Measurements from ENCODE around the gene DUSP19.
A peak's percentile ranks its signal among the peaks of the same experiment; 100 is the strongest.

DUSP19 gene

DNA sequence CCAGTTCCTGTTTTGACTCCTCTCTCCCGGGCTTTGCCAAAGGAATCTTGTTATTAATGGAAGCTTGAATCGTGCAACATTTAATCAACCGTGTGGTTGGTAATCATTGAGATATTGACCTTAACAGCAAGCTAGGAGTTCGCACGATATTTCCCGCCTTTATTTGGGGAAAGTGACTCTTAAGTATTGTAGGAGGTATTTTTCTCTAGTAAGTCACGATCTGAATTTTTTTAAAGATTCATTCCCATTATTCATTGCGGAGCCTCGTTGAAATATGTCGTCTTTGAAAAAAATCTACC lies 46.4 kb downstream of the DUSP19 start:
- H3K4me3 ChIP-seq (ENCODE audit: control insufficient read depth, low read depth, low read length): peak overlapping the region; percentile 78
- no peak for DNase-seq (ENCODE audit: low read depth)
- TF ChIP-seq, protein P1, sequence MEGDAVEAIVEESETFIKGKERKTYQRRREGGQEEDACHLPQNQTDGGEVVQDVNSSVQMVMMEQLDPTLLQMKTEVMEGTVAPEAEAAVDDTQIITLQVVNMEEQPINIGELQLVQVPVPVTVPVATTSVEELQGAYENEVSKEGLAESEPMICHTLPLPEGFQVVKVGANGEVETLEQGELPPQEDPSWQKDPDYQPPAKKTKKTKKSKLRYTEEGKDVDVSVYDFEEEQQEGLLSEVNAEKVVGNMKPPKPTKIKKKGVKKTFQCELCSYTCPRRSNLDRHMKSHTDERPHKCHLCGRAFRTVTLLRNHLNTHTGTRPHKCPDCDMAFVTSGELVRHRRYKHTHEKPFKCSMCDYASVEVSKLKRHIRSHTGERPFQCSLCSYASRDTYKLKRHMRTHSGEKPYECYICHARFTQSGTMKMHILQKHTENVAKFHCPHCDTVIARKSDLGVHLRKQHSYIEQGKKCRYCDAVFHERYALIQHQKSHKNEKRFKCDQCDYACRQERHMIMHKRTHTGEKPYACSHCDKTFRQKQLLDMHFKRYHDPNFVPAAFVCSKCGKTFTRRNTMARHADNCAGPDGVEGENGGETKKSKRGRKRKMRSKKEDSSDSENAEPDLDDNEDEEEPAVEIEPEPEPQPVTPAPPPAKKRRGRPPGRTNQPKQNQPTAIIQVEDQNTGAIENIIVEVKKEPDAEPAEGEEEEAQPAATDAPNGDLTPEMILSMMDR (IDR thresholded peaks at IDR 0.05; ENCODE audit: control insufficient read depth, insufficient read depth, low read depth, low read length, missing control alignments): no peak

DNA sequence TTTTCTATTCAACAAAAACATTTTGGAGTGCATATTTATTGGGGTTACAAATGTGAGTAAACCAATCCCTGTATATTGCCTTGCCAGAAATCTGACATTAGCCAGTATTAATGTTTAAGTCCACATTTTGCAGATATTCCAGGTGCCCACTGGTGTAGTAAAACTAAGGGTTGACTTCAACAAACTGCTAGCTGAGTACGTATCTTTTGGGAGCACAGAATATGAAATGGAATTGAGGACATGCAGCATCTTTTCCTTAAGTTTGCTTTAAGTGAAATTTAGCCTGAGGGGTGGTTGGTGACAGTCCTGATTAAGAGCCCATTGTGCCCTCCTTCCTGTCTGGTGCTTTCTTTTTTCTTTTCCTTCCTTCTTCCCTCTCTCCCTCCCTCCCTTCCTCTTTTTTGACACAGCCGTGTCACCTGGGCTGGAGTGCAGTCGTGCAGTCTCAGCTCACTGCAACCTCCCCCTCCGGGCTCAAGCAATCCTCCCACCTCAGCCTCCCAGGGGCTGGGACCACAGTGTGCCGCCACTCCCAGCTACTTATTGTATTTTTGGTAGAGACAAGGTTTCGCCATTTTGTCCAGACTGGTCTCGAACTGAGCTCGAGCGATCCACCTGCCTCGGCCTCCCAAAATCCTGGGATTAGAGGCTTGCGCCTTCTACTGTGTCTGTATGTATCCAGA lies 47.3 kb downstream of the DUSP19 start:
- TF ChIP-seq, protein P1 (IDR thresholded peaks at IDR 0.05; ENCODE audit: control insufficient read depth, insufficient read depth, low read depth, low read length, missing control alignments): no peak
- no peak overlapping the region for H3K4me3 ChIP-seq (ENCODE audit: control insufficient read depth, low read depth, low read length)
- no peak for DNase-seq (ENCODE audit: low read depth)

DNA sequence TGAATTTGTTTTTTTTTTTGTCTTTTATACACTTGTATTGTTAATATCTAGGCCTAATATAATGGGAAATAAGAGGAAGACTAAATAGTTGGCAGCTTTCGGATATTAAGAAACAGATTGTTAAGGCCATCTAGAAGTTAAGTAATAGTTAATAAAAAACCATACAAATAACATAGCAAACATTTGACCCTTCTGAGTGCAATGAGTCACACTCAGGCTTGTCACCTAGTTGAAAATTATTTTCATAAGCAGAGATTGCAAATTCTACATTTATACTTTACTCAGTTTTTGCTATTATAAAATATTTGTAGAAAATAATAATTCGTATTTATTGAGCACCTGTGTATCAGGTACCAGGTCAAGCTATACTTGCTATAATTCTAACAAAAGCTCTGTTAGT lies 48.1 kb downstream of the DUSP19 start:
- H3K4me3 ChIP-seq (ENCODE audit: control insufficient read depth, low read depth, low read length): no peak overlapping the region
- DNase-seq (ENCODE audit: low read depth): no peak
- TF ChIP-seq, protein P1 (IDR thresholded peaks at IDR 0.05; ENCODE audit: control insufficient read depth, insufficient read depth, low read depth, low read length, missing control alignments): no peak

DNA sequence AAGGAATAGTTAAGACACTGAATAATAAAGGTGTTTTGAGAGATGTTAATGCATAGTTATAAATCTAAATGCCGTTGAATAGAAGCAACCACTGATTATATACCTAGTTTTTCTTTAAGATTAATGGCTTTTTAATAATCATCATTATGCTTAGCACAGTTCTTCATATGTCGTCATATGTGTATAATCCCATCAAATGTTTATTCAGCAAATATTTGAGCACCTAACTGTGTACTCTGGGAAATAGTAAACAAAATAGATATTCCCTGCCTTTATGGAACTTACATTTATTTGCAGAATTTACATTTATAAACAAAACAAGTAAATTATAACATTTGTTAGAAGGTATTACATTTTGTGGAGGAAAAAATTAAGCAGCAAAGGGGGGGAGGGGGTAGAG lies 55.5 kb downstream of the DUSP19 start:
- TF ChIP-seq, protein P1 (IDR thresholded peaks at IDR 0.05; ENCODE audit: control insufficient read depth, insufficient read depth, low read depth, low read length, missing control alignments): no peak
- DNase-seq (ENCODE audit: low read depth): no peak
- no peak overlapping the region for H3K4me3 ChIP-seq (ENCODE audit: control insufficient read depth, low read depth, low read length)

DNA sequence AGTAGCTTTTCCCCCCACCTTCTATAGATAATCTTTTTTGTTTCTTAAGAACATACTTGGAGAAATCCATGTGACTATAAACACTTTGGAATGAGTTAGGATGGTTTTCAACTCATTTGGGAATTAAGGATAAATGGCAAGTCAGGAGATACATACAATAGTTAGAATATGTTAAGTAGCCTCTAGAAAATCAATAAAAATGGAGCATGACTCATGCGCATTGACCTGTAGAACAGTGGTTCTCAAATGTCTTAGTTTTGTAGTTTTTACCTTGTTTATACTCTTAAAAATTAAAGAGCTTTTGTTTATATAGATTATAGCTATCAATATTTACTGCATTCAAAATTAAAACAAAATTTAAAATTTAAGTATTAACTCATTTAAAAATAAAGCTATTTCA lies 70.4 kb downstream of the DUSP19 start:
- no peak for DNase-seq (ENCODE audit: low read depth)
- no peak overlapping the region for H3K4me3 ChIP-seq (ENCODE audit: control insufficient read depth, low read depth, low read length)
- TF ChIP-seq, protein P1 (IDR thresholded peaks at IDR 0.05; ENCODE audit: control insufficient read depth, insufficient read depth, low read depth, low read length, missing control alignments): no peak

DNA sequence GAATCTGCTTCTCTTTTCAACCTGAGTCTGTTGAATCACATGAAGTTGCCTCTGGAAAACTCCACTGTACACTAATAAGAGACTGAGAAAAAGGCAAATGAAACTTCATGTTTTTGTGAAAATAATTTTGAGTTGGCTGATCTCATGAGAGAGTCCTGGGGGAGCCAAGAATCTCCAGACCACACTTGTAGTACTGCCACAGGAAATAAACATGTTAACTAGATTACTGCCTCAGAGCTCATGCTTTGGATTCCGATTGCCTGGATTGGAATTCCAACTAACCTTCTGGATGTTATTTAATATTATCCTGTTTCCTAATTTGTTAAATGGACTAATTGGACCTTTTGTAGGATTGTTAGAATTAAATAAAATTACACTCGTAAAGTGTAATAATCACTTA lies 70.9 kb downstream of the DUSP19 start:
- DNase-seq (ENCODE audit: low read depth): no peak

More for the DNA sequence above, 70.9 kb downstream of the DUSP19 start:
- TF ChIP-seq, protein P1 (IDR thresholded peaks at IDR 0.05; ENCODE audit: control insufficient read depth, insufficient read depth, low read depth, low read length, missing control alignments): no peak
- no peak overlapping the region for H3K4me3 ChIP-seq (ENCODE audit: control insufficient read depth, low read depth, low read length)
